Inflammatory macrophage (primary cell): ENCODE data around the gene ZFYVE16.
"Not testable (repeated sequence)": the region's sequence is repeated elsewhere in the genome, so short reads cannot be mapped to it uniquely, and the experiment has no call there.

Experiments used
- DNase-seq, 2 donors: peaks; one replicate each; pipeline ENCODE4 v3.0.0-alpha.2; 2020 to 2022

ZFYVE16 gene

DNA sequence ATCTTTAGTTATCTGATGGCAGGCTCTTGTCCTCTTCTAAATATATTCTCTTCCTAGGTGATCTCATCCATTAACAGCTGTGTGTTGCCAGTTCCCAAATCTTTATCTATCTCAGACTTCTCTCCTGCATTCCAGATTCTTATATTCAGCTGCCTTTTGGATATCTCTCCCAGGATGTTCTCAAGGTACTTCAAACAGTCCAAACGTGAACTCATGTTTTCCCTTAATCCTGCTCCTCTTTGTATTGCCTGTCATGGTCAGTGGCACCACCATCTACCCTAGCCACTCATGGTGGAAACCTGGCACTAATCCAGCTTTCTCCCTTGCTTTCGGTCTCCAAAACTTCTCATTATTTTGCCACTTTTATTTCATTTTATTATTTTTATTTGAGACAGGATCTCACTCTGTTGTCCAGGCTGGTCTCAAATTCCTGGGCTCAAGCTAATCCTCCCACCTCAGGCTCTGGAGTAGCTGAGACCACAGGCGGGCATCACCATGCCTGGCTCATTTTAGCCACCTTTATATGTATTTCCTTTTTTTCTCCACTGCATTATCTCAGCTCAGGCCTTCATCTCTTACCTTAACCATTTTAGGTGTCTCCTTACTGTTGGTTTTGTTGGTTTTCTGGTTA lies 3.8 kb downstream of the ZFYVE16 start:
- DNase-seq, result peak in 1 of 2 donors; percentile 41

DNA sequence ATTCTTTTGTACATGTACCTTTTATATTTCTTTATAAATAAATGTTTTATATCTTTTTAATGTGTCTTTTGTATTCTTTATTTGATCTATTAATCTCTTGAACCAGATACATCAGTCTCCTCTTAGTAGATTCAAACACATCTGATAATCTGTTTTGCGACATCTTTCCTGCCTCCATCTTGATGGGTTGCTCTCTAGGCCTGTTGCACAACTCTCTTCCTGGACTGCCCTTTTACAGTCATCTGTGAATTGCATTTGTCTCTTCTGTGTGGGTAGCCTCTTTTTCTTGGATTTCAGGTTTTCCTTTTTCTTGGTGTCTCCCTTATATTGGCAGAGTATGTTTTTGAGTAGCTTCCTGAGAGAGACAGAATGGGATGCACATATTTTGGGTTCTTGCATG lies 6.2 kb downstream of the ZFYVE16 start:
- DNase-seq, result peak; percentile 70 to 77

DNA sequence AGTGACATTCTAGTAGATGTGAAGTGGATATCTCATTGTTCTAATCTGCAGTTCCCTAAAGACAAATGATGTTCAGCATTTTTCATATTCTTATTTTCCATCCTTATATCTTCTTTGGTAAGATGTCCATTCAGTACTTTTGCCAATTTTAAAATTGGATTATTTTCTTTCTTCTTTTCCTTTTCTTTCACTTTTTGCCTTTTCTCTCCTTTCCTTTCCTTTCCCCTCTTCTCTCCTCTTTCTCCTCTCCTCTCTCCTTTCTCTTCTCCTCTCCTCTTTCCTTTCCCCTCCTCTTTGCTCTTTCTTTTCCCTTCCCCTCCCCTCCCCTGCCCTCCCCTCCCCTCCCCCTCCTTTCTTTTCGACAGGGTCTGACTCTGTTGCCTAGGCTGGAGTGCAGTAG lies 10.1 kb downstream of the ZFYVE16 start:
- DNase-seq, result no peak

DNA sequence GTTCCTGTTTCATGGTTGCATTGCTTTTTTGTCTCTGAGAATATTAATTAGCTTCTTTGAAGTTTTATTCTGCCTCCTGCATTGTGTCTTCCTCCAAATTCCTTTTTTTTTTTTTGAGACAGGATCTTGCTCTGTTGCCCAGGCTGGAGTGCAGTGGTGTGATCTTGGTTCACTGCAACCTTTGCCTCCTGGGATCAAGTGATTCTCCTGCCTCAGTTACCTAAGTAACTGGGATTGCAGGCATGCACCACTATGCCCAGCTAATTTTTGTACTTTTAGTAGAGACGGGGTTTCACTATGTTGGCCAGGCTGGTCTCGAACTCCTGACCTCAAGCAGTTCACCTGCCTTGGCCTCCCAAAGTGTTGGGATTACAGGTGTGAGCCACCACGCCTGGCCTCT lies 16.5 kb downstream of the ZFYVE16 start:
- DNase-seq, result not testable (repeated sequence)

DNA sequence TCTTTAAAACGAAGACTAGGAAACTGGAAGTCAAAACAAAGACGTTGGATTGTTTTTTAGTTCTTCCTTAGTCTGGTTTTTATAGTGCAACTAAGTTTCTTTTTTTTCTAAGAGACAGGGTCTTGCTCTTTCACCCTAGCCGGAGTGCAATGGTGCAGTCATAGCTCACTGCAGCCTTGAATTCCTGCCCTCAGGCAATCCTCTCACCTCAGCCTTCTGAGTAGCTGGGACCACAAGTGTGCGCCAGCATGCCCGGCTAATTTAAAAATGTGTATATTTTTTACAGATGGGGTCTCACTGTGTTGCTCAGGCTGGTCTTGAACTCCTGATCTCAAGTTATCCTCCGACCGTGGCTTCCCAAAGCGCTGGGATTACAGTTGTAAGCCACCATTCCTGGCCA lies 27.6 kb downstream of the ZFYVE16 start:
- no peak for DNase-seq

DNA sequence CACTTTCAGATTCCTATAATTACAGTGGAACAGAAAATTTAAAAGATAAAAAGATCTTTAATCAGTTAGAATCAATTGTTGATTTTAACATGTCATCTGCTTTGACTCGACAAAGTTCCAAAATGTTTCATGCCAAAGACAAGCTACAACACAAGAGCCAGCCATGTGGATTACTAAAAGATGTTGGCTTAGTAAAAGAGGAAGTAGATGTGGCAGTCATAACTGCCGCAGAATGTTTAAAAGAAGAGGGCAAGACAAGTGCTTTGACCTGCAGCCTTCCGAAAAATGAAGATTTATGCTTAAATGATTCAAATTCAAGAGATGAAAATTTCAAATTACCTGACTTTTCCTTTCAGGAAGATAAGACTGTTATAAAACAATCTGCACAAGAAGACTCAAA lies 29.5 kb downstream of the ZFYVE16 start:
- peak; percentile 27 to 35 for DNase-seq

DNA sequence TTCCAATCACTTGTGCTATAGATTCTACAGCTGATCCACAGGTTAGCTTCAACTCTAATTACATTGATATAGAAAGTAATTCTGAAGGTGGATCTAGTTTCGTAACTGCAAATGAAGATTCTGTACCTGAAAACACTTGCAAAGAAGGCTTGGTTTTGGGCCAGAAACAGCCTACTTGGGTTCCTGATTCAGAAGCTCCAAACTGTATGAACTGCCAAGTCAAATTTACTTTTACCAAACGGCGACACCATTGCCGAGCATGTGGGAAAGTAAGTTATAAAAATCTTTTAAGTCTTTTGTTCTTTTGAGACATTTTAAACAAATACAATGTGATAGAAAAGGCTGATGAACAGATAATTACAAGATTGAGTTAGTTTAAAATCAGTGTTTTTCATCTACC lies 30.9 kb downstream of the ZFYVE16 start:
- no peak for DNase-seq

DNA sequence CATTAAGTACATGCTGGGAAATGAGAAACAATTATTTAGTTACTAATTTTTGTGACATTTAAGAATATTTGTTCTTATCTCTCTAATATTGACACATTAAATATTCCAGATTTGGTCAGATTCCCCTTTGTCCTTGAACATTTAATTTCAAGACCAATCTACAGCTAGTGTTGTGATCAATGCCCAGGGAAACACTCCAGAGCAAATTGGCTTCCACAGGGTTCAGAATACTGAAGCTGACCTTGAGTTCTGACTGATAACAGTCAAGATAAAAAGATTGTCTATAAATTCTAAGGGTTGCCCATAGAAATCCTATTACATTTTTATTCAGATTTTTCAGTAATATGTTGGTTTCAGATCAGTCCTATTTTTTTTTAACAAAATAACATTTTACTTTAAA lies 31.3 kb downstream of the ZFYVE16 start:
- DNase-seq, result no peak

DNA sequence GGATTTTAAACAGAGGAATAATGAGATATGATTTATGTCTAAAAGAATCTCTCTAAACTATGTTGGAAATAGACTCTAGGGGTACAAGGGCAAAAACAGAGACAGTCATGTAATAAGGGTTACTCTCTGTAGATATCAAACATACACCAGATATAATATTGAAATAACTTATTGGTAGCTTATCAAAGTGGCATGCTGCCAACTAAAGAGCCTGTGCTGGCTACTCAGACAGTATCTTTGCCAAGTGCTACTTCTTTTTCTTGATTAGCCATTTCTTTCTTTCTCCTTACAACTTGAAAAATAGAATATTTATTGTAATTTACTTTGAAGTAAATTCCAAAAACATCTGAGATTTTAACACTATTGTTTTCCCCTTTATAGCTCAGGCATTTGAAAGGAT lies 34.9 kb downstream of the ZFYVE16 start:
- DNase-seq, result no peak

DNA sequence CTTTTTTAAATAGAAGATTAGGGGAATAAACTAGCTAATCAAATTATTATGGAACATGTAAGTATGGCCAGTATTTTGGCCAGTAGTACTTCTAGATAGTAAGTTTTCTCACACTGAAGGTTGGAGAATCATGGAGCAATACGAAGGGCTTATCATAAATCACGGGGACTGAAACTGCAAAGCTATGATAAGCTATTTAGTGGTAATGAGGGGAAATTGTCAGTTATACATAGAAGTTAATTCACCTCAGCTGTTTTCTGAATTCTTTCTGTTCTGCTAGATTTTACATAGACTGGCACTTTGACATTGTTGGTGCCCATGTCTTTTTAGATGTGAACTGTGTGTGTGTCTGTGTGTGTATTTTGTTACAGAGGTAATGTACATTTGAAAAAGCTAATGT lies 45.5 kb downstream of the ZFYVE16 start:
- DNase-seq, result no peak

DNA sequence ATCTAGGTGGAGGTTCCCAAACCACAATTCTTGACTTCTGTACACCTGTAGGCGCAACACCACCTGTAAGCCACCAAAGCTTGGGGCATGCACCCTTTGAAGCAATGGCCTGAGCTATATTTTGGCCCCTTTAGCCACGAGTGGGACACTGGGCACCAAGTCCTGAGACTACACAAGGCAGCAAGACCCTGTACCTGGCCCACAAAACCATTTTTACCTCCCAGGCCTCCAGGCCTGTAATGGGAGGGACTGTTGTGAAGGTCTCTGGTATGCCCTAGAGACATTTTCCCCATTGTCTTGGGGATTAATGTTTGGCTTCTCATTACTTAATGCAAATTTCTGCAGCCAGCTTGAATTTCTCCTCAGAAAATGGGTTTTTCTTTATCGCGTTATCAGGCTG lies 55.4 kb downstream of the ZFYVE16 start:
- DNase-seq, result no peak

DNA sequence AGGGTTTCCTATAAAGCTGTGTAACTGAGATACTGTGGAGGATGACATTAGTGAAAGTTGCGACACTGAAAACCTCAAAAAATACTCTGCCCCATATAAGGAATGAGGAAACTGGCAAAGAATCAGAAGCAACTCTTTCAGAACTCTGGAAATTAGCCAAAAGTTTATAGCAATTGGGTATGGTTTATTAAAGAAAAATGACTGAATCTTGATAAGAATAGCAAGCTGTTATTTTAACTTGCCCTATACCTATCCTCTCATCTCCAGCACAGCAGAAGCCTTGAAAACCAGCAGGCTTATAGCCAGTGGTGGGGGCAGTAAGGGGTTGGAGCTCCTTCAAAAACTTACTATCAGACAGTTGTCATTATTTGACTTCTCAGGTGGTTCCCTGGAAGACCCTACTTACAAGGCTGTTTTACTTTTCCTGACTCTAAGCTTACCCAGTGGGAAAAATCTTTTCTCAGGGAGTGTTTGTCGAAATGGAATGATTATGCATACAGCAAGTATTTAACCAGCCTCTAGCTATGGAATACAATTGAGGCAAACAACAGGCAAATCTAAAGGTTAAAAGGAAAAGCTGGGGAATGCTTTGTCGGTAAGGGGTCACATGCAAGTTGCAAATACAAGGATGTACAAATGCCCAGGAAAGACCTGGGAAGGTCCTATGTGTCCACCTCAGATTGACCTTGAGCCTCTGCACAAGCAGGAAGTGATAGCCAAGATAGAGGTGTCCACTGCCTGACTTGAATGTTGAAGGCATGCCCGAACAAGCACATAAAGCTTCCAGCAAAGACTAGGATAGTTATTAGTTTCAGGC lies 59.0 kb downstream of the ZFYVE16 start:
- peak; percentile 63 to 84 for DNase-seq

DNA sequence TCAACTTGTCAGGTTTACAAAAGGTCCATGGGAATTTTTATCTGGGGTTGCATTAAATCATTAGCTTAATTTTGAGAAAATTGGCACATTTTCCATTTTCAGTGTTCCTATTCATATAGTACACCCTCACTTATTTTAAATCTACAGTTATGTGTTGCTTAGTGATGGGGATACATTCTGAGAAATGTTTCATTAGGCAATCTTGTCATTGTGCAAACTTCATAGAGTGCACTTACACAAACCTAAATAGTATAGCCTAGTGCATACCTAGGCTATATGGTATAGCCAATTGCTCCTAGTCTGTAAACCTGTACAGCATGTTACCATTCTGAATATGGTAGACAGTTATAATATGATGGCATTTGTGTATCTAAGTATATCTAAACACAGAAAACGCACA lies 60.3 kb downstream of the ZFYVE16 start:
- peak in 1 of 2 donors; percentile 71 for DNase-seq

DNA sequence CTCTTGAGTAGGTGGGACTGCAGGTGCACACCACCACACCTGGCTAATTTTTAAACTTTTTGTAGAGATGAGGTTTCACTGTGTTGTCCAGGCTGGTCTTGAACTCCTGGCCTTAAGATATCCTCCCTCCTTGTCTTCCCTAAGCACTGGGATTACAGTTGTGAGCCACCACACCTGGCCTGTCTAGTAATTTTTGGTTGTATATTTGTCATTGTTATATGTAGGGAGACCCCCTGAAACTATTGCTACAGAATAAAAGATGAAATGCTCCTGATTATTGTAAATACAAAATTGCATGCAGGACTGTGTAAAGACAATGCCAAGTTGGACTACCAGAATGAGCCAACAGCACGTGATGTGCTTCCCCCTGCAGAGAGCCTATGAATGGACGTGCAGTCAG lies 62.8 kb downstream of the ZFYVE16 start:
- DNase-seq, result not testable (repeated sequence)

DNA sequence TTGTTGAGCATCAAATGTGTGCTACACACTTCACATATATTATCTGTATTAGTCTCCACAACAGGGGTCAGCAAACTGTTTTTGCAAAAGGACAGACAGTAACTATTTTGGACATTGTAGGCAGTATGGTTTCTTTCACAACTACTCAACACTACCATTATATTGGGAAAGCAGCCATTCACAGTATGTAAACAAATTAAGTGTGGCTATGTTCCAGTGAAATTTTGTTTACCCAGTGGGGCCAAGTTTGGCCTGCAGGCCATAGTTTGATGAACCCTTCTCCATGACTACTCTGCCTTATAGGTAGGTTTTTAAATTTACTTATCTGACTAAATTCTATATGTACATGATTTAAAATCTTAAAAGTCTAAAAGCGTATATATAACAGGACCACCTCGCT lies 67.1 kb downstream of the ZFYVE16 start:
- no peak for DNase-seq

DNA sequence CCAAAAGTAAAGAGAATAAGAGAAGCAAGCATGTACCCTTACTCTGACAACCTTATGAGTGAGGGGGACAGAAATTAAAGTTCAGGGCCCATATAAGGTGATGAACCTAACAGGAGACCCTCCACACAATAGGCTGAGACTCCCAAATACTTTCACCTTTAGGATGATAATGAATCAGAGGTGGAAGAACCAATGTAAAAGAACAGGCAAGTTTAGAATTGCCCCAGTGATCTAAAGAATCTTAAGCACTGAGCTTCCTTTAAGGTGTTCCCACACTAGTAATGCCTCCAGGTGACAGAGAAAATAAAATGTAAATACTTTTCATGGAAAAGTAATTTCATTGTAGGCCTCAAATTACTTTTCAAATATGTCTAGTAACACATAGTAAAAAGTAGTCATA lies 71.8 kb downstream of the ZFYVE16 start:
- no peak for DNase-seq

DNA sequence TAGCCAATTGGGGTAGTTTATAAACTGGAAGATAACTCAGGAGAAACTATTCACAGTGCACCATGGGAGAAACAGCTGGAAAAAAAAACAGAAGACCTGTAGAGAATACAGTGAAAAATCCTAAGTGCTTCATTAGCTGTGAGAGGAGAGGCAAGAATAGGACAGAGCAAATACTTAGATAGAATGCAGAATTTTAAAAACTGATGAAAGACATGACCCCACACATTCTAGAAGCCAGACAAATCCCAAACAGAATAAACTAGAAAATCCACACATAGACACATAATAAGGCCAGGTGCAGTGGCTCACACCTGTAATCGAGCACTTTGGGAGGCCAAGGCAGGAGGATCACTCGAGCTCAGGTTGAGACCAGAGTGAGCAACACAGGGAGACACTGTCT lies 72.5 kb downstream of the ZFYVE16 start:
- no peak for DNase-seq

DNA sequence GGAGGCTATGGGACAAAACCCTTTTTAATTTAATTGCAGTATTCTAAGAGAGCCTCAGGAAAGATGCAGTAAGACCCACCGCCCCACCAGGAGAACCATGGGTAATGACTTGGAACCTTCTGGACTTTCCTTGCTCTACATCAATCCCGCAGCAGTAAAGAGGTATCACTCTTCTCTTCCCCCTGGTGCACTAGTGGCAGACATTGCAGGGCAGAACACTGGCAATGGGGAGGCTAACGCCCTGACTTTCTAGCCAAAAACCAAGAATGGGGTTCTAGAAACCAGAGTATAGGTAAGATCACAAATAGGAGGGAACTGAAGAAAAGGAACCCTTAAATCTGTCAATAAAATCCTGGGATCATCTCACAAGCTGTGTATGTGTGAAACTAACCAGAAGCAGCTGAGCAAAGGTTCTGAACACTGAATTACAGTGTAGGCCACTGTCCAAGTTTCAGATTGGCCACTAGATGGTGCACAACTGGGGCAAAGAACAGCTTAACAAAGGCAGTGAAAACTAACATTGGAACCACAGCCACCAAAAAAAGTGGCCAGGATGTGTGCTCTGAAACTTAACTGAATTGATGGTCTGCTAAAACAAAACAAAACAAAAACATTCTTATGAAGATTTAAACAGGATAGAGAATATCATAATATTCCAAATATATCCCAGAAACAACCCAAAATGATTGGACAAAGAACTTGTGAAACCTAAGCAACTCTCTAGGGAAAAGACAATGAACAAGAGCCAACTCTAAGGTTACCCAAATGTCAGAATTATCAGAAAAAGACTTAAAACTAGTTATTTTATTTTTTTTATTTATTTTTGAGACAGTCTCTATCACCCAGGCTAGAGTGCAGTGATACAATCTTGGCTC lies 73.4 kb downstream of the ZFYVE16 start:
- peak; percentile 47 to 68 for DNase-seq

DNA sequence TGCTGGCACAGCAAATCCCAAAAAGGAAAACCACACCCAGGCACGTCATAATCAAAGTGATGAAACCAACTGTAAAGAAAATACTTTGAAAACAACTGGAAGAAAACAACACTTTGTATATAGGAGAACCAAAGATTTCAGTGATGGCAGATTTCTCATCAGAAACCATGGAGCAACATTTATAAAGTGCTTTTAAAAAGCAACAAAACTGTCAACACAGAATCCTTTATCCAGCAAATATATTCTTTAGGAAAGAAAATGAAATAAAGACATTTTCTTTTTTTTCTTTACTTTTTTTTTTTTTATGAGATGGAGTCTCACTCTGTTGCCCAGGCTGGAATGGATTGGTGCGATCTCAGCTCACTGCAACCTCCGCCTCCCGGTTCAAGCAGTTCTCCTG lies 74.7 kb downstream of the ZFYVE16 start:
- DNase-seq, result peak in 1 of 2 donors; percentile 8

DNA sequence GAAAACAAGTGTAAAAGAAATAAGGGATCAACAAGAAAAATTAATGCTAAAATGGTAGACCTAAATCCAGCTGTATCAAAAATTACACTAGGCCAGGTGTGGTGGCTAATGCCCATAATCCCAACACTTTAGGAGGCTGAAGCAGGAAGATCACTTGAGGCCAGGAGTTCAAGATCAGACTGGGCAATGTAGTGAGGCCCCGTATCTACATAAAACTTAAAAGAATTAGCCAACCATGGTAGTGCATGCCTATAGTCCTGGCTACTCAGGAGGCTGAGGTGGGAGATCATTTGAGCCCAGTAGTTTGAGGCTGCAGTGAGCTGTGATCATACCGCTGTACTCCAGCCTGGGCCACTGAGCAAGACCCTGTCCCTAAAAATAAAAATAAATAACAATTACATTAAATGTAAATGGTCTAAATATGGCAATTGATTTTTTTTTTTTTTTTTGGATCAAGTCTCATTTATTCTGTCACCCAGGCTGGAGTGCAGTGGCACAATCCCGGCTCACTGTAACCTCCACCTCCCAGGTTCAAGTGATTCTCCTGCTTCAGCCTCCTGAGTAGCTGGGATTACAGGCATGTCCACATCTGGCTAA lies 75.9 kb downstream of the ZFYVE16 start:
- peak in 1 of 2 donors; percentile 2 for DNase-seq

DNA sequence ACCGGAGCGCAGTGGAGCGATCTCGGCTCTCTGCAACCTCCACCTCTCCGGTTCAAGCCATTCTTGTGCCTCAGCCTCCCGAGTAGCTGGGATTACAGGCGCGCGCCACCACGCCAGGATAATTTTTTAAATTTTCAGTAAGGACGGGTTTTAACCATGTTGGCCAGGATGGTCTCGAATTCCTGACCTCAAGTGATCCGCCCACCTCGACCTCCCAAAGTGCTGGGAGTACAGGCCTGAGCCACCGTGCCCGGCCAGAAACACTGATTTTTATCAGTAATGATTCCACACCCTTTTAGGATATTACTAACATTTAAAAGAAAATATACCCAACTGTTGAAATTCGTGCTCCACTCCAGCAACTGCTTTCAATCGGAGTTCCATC lies 79.6 kb downstream of the ZFYVE16 start:
- no peak for DNase-seq

DNA sequence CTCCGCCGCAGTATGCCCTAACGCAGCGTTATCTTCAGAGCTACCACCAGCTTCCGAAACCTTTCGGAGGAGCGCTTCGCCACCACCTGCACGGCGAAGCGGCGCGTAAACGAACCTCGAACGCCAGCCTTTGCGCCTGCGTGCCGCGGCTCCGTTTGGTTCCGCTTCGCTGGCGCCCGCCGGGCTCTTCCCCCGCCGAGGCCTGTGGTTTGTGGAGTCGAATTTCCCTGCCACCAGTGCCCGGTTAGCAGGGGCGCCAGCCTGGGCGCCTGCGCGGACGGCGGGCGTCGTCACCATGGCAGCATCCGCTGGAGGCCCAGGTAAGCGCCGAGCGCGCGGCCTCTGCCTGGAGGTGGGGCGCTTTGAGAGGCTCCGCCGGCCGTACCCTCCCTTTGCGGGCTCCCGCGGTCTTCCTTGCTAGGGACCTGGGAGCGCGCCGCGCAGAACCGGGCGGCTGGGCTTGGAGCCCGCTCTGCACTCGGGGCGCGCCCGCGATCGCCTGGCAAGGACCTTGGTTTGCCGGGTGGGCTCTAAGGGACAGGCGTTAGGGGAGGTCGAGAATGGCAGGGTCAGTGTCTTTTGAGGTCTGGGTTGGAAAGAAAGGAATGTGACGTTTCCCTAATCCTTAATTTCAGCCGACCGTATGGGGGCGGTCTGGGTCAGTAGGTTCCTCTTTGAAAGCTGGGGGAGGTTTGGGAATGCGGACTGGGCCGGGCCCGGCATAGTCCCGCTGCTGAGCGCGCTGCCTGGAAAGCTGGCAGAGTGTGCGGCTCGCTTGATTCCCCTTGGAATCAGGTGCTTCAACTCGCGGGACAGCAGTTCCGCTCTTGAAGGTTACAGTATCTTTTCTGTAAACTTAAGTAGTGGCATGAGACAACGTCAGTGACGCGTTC lies 80.2 kb downstream of the ZFYVE16 start, which contains the start of gene FAM151B:
TSS of gene FAM151B (plus strand) at position 272 of the 893 bp plus-strand sequence. CDS start at position 296, 24 bp downstream.
- peak; percentile 89 to 91 for DNase-seq
